GM12873 (cell line): ENCODE measurements around the gene PPM1L.

Experiments
- CTCF ChIP-seq: IDR thresholded peaks from 2 replicates; pipeline ENCODE4 v1.5.1; 2012; ENCODE audit warnings: low read depth, mild to moderate bottlenecking, moderate library complexity, low read length, control low read depth; ENCODE audit not compliant: insufficient read depth; ENCODE audit errors: missing control alignments

Gene PPM1L

GRCh38 chr3:160924776-160925175 lies 168.7 kb downstream of the PPM1L start:
- TF ChIP-seq CTCF = no peak

- no peak for TF ChIP-seq CTCF
Measured at GRCh38 chr3:160927620-160928019, 171.6 kb downstream of the PPM1L start.

- TF ChIP-seq CTCF = peak; percentile 24
Measured at GRCh38 chr3:160928183-160928726, 172.2 kb downstream of the PPM1L start.

GRCh38 chr3:160929595-160929994 lies 173.6 kb downstream of the PPM1L start:
- TF ChIP-seq CTCF = no peak

- no peak for TF ChIP-seq CTCF
Measured at GRCh38 chr3:160931474-160931873, 175.4 kb downstream of the PPM1L start.

GRCh38 chr3:160935413-160936095 lies 179.5 kb downstream of the PPM1L start:
- TF ChIP-seq CTCF = no peak

- TF ChIP-seq CTCF = peak; percentile 76
Measured at GRCh38 chr3:160941885-160942494, 186.0 kb downstream of the PPM1L start.
